NCI-H1048 (cell line): Measurements from ENCODE around the gene CD8B.
"Not testable (repeated sequence)": the region's sequence is repeated elsewhere in the genome, so short reads cannot be mapped to it uniquely, and the experiment has no call there.

Source experiments
- DNase-seq: peaks from one replicate; lab custom pipeline; 2025; lab: John Stamatoyannopoulos, UW

CD8B gene

GRCh38 chr2:86835548-86835889, 26.2 kb downstream of the CD8B start:
- DNase-seq: not testable (repeated sequence)

GRCh38 chr2:86833315-86833714, 28.4 kb downstream of the CD8B start:
- no peak for DNase-seq

- DNase-seq: no peak
These were observed 29.2 kb downstream of the CD8B start for GRCh38 chr2:86832334-86833096.

- no peak for DNase-seq
These were observed 30.1 kb downstream of the CD8B start for GRCh38 chr2:86831537-86831936.

GRCh38 chr2:86826951-86827350, 34.7 kb downstream of the CD8B start:
- no peak for DNase-seq

GRCh38 chr2:86825693-86826381, 35.8 kb downstream of the CD8B start:
- DNase-seq: no peak

GRCh38 chr2:86825036-86825692, 36.5 kb downstream of the CD8B start:
- DNase-seq: no peak

GRCh38 chr2:86822668-86823345, 38.9 kb downstream of the CD8B start:
- DNase-seq: no peak

- DNase-seq: no peak
These were observed 39.8 kb downstream of the CD8B start for GRCh38 chr2:86821842-86822241.

GRCh38 chr2:86821306-86821705, 40.4 kb downstream of the CD8B start:
- no peak for DNase-seq

GRCh38 chr2:86818957-86819356, 42.7 kb downstream of the CD8B start:
- no peak for DNase-seq

- DNase-seq: no peak
These were observed 43.4 kb downstream of the CD8B start for GRCh38 chr2:86818114-86818801.

GRCh38 chr2:86815611-86816010, 46.1 kb downstream of the CD8B start:
- DNase-seq: no peak

- DNase-seq: no peak
These were observed 52.1 kb downstream of the CD8B start for GRCh38 chr2:86809481-86810121.

GRCh38 chr2:86808315-86809161, 53.1 kb downstream of the CD8B start:
- DNase-seq: peak; percentile 57

- DNase-seq: peak; percentile 29
These were observed 54.0 kb downstream of the CD8B start for GRCh38 chr2:86807468-86808275.

GRCh38 chr2:86807133-86807467, 54.6 kb downstream of the CD8B start:
- no peak for DNase-seq

- DNase-seq: no peak
These were observed 55.4 kb downstream of the CD8B start for GRCh38 chr2:86806059-86806857.
